GM23248 (cell line): ENCODE data around the gene RPS19. TPM values are rescaled to one million over a fixed set of nuclear protein-coding genes. Genes with fewer than 3 reads are reported as not detected.

ENCODE experiments used
- DNase-seq: peaks from one replicate; pipeline ENCODE4 v3.0.0-alpha.2; 2015
- H2AFZ ChIP-seq: fragments of 200-600 bp; sonication (generic); 2 replicates; pipeline ENCODE4 v1.6.1; 2016; ENCODE audit warnings: antibody characterized with exemption
- H3F3A ChIP-seq: fragments of 200-600 bp; sonication (generic); 2 replicates; pipeline ENCODE4 v1.6.1; 2016; ENCODE audit warnings: mild to moderate bottlenecking, antibody characterized with exemption, mixed run types; ENCODE audit not compliant: insufficient read depth
- H3K27ac ChIP-seq: fragments of 200-600 bp; sonication (generic); 2 replicates; pipeline ENCODE4 v1.5.1; 2016; ENCODE audit warnings: mild to moderate bottlenecking
- H3K27me3 ChIP-seq: fragments of 200-600 bp; sonication (generic); replicated peaks from 2 replicates; pipeline ENCODE4 v1.6.1; 2016; ENCODE audit warnings: mild to moderate bottlenecking; ENCODE audit not compliant: insufficient read depth
- H3K36me3 ChIP-seq: fragments of 200-600 bp; sonication (generic); 2 replicates; pipeline ENCODE4 v1.6.1; 2016; ENCODE audit warnings: low read depth, mild to moderate bottlenecking
- H3K4me1 ChIP-seq: fragments of 200-600 bp; sonication (generic); 2 replicates; pipeline ENCODE4 v1.6.1; 2016; ENCODE audit warnings: mild to moderate bottlenecking; ENCODE audit not compliant: insufficient read depth
- H3K4me2 ChIP-seq: fragments of 200-600 bp; sonication (generic); one replicate; pipeline ENCODE4 v1.6.1; 2016; ENCODE audit warnings: mild to moderate bottlenecking; ENCODE audit not compliant: unreplicated experiment
- H3K4me3 ChIP-seq: fragments of 200-600 bp; sonication (generic); 2 replicates; pipeline ENCODE4 v1.5.1; 2016; ENCODE audit warnings: mild to moderate bottlenecking
- H3K79me2 ChIP-seq: fragments of 200-600 bp; sonication (generic); 2 replicates; pipeline ENCODE4 v1.6.1; 2016; ENCODE audit warnings: mild to moderate bottlenecking; ENCODE audit not compliant: insufficient read depth
- H3K9ac ChIP-seq: fragments of 200-600 bp; sonication (generic); 2 replicates; pipeline ENCODE4 v1.6.1; 2016; ENCODE audit warnings: mild to moderate bottlenecking
- H3K9me2 ChIP-seq: fragments of 200-600 bp; sonication (generic); 2 replicates; pipeline ENCODE4 v1.6.1; 2016; ENCODE audit warnings: mixed run types, mild to moderate bottlenecking, moderate library complexity; ENCODE audit not compliant: insufficient read depth
- H3K9me3 ChIP-seq: fragments of 200-600 bp; sonication (generic); one replicate; pipeline ENCODE4 v1.6.1; 2017; ENCODE audit warnings: low read depth
- H4K20me1 ChIP-seq: fragments of 200-600 bp; sonication (generic); 2 replicates; pipeline ENCODE4 v1.6.0; 2016; ENCODE audit not compliant: insufficient read depth
- EZH2 ChIP-seq: fragments of 200-600 bp; sonication (generic); IDR thresholded peaks from 2 replicates; pipeline ENCODE4 v1.6.1; 2018; ENCODE audit warnings: antibody characterized with exemption, mild to moderate bottlenecking; ENCODE audit not compliant: insufficient read depth, poor library complexity, severe bottlenecking
- EZH2phosphoT487 ChIP-seq: fragments of 200-600 bp; sonication (generic); IDR thresholded peaks from 2 replicates; pipeline ENCODE4 v1.6.1; 2018; ENCODE audit warnings: antibody characterized with exemption, moderate library complexity, mild to moderate bottlenecking, low read depth; ENCODE audit not compliant: insufficient read depth
- WGBS, 2 experiments: methylation state at CpG; one replicate each; pipeline ENCODE4 v1.1.6; 2015 to 2017; ENCODE audit warnings: low lambda C conversion rate in 2 of 2, low coverage in 1 of 2; ENCODE audit errors: missing lambda C conversion rate in 2 of 2; 5-methylcytosine and 5-hydroxymethylcytosine counted together
- in situ Hi-C: fragments of 300-500 bp; cut with MboI; formaldehyde crosslinking; loops from 2 replicates; pipeline ENCODE4 v1.15.0; 2020
- polyA plus RNA-seq: library from polyadenylated mRNA; unstranded; fragments of >200 nt; fragmentation: Nextera tagmentation; extraction: Ambion mirVana; gene quantifications from 2 replicates; pipeline ENCODE4 v1.2.1, GENCODE V29; 2016
- total RNA-seq: library from RNA; depleted of rRNA; stranded (reverse); fragments of >200 nt; shearing (Covaris generic); gene quantifications from 2 replicates; pipeline ENCODE4 v1.2.3, GENCODE V29; 2014

Gene RPS19
- total and polyA plus RNA-seq, 2 experiments from 2014 or later: 881 to 2,316 TPM

DNA sequence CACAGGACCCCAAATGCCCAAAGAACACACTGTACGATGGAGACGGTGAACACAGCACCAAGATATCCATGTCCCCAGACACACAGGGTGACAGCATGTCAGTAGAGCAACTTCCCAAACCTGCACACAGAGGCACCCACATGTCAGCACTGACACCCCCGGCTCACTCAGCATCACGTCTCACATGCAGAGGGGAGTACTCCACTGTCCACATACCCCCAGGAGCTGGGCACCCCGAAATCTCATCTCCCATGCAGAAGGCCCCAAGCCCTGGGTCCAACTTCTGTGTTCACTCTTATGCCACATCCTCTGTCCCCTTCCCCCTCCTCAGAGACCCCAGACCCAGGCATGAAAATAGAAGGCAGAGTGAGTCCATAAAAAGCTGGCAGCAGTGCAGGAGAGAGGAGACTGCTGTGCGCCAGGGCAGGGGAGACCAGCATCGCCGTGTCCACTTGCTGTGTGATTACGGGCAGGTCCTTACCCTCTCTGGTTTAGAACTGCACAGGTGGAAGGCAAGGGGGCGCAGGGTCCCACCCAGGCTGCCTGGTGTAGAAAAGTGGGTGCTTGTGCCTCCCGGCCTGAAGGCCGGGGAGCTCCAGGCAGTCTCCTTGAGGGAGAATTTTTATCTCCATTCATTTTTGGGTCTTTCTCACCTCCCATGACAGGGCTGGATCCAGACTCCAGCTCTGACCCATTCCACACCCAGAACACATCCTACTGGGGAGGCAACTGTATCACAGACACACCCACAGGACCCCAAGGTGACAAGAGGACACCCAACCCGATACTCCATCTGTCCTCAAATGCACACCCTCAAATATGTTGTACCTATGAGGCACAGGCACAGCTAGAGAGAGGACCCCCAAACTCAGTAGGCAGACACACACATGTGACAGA is 51.2 kb downstream of the RPS19 start:
- H2AFZ ChIP-seq: no peak overlapping the region
- H3F3A ChIP-seq: no peaks in the 10 kb centered on the region
- H3K9ac ChIP-seq: no peak overlapping the region
- no peaks in the 10 kb centered on the region for H3K9me2 ChIP-seq
- H3K9me3 ChIP-seq: no peaks in the 10 kb centered on the region
- H4K20me1 ChIP-seq: no peaks in the 10 kb centered on the region
- in situ Hi-C loops: no loop called here
- no peak overlapping the region for H3K4me2 ChIP-seq
- H3K36me3 ChIP-seq: no peaks in the 10 kb centered on the region
- no peak overlapping the region for H3K27ac ChIP-seq
- no peak for TF ChIP-seq EZH2phosphoT487
- TF ChIP-seq EZH2: no peak
- WGBS, 2 experiments: 50 to 57% methylated on average over 13 of the region's 13 CpGs
- no peaks in the 10 kb centered on the region for H3K4me1 ChIP-seq
- H3K79me2 ChIP-seq: no peaks in the 10 kb centered on the region
- H3K4me3 ChIP-seq: no peak overlapping the region
- DNase-seq: no peak
- peaks cover 39% of the 10 kb centered on the region for H3K27me3 ChIP-seq

DNA sequence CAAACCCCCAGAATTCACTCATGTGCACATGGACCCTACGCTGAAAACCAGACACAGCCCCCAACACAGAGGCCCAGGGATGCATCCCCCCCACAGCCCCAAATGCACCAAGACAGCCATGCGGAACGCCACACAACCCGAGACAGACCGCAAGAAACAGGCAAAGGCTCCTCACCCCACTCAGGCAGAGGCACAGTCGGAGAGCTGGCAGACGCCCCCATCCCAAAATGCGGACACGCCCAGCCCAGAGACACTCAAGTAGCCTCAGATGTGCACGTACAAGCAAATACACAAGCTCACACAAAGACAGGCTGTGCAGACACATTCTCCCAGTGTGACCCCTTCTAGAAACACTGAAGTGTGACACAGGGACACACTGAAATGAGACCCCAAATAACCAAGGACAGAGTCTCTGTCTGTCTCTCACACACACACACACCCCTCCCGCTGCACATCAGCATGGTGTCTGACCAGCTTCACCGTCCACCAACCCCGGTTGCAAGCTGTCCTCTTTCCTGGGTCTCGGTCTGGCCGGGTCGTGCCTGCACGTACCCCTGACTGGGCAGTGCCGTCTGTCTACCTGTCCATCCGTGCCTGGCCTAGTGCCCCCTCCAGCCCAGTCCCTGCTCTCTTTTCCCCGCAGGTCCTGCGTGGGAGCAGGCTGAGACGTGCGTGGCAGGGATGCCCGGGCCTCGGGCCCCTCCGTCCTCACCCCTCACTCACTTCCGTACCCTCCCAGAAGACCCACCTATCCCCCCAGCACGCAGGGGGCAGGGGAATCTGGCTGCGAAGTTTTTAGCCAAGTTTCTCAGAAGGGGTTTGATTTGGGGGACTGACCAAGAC is 52.1 kb downstream of the RPS19 start:
- H3K36me3 ChIP-seq: no peaks in the 10 kb centered on the region
- no peak overlapping the region for H3K4me3 ChIP-seq
- in situ Hi-C loops: no loop called here
- 5 to 8% methylated on average over 29 of the region's 29 CpGs for WGBS, 2 experiments
- no peaks in the 10 kb centered on the region for H3K4me1 ChIP-seq
- no peaks in the 10 kb centered on the region for H3K79me2 ChIP-seq
- no peaks in the 10 kb centered on the region for H3K9me3 ChIP-seq
- TF ChIP-seq EZH2phosphoT487: peak; percentile 33; the same call in 1 of the 2 replicates
- TF ChIP-seq EZH2: peak; percentile 98
- no peak overlapping the region for H2AFZ ChIP-seq
- no peak overlapping the region for H3K27ac ChIP-seq
- H4K20me1 ChIP-seq: no peaks in the 10 kb centered on the region
- H3K9me2 ChIP-seq: no peaks in the 10 kb centered on the region
- peaks cover 47% of the 10 kb centered on the region for H3K27me3 ChIP-seq
- H3F3A ChIP-seq: no peaks in the 10 kb centered on the region
- DNase-seq: no peak
- H3K9ac ChIP-seq: no peak overlapping the region
- H3K4me2 ChIP-seq: no peak overlapping the region

DNA sequence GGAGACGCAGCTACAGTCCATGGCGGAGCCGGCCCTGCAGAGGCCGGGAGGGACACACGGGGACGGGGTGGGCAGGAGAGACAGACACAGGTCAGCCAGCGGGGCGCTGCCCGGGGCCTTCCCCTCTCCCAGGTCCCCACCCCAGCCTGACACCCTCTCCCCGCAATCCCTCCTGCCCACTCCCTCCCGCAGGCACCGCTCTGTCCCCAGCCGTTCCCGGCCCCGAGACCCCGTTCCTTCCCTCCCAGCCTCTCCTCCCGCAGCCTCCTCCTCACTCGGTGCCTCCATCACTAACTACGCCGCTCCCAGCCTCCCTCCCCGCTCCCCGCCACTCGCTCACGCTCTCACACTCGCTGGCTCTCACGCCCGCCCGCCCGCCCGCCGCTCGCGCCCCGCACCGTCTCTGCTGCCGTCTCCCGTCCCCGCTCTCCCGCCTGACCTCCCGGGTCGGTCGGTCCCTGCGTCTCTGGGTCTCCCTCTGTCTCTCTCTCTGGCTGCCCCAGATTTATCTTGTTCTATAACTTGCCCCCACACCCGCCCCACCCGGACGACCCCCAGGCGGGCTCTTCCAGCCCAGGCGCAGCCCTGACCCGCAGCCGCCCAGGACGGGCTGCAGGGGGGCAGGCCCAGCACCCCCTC is 53.0 kb downstream of the RPS19 start:
- Histone ChIP-seq H3K4me3 (no peak overlapping the region), H3F3A (no peaks in the 10 kb centered on the region), H3K9me2 (no peaks in the 10 kb centered on the region), H3K27me3 (peaks cover 49% of the 10 kb centered on the region), H3K4me2 (no peak overlapping the region), H3K79me2 (no peaks in the 10 kb centered on the region), H4K20me1 (no peaks in the 10 kb centered on the region), H3K36me3 (no peaks in the 10 kb centered on the region), H3K27ac (no peak overlapping the region), H3K9me3 (no peaks in the 10 kb centered on the region), H3K4me1 (no peaks in the 10 kb centered on the region), H3K9ac (no peak overlapping the region), H2AFZ (no peak overlapping the region)
- in situ Hi-C loops: no loop called here
- no peak for TF ChIP-seq EZH2
- no peak for TF ChIP-seq EZH2phosphoT487
- WGBS, 2 experiments: 0 to 2% methylated on average over 11 to 47 of the region's 51 CpGs
- peak; percentile 52 for DNase-seq
